Stomach (tissue), 9 donors: ENCODE measurements around the gene TCF3. TPM values are rescaled to one million over a fixed set of nuclear protein-coding genes. Genes with fewer than 3 reads are reported as not detected.

ENCODE experiments used
- DNase-seq, 2 donors: peaks; one replicate each; pipeline versions ENCODE4 v3.0.0 to v3.0.0-alpha.2; 2013 to 2019
- H3K27ac ChIP-seq, 5 donors: fragments of 200-600 bp in 4 of 5; sonication (generic) in 4 of 5; one replicate each; pipeline ENCODE4 v1.5.1; 2013 to 2019; ENCODE audit warnings: mild to moderate bottlenecking in 1 of 5, moderate library complexity in 1 of 5
- H3K27me3 ChIP-seq, 3 donors: fragments of 200-600 bp; sonication (generic); one replicate each; pipeline ENCODE4 v1.5.1; 2017 to 2019; ENCODE audit warnings: mixed run types in 1 of 3
- H3K36me3 ChIP-seq, 4 donors: fragments of 200-600 bp; sonication (generic); 1 replicate in 3 of 4; 2 replicates in 1 of 4; pipeline ENCODE4 v1.5.1; 2016 to 2019
- H3K4me1 ChIP-seq, 4 donors: fragments of 200-600 bp; sonication (generic); one replicate each; pipeline ENCODE4 v1.5.1; 2016 to 2019
- H3K4me3 ChIP-seq, 4 donors: fragments of 200-600 bp; sonication (generic) in 3 of 4; one replicate each; pipeline ENCODE4 v1.5.1; 2016 to 2019; ENCODE audit warnings: mild to moderate bottlenecking in 1 of 4
- H3K9me3 ChIP-seq, 4 donors: fragments of 200-600 bp; sonication (generic); one replicate each; pipeline ENCODE4 v1.5.1; 2016 to 2019
- EP300 ChIP-seq: sonication (generic); formaldehyde crosslinking; IDR thresholded peaks from one replicate; pipeline ENCODE4 v1.6.1; 2017; ENCODE audit warnings: antibody characterized with exemption
- POLR2A ChIP-seq, 4 donors: fragments of 450-650 bp; IDR thresholded peaks; one replicate each; pipeline ENCODE4 v1.6.1; 2016; ENCODE audit warnings: antibody characterized with exemption in 4 of 4, control low read depth in 2 of 4, mild to moderate bottlenecking in 1 of 4, moderate library complexity in 1 of 4
- POLR2AphosphoS5 ChIP-seq, 3 donors: sonication (generic); formaldehyde crosslinking; IDR thresholded peaks; one replicate each; pipeline ENCODE4 v1.6.1; 2016; ENCODE audit warnings: antibody characterized with exemption in 3 of 3
- WGBS, 5 donors: extraction: QIAGEN DNeasy Blood & Tissue Kit in 3 of 5; methylation state at CpG; one replicate each; pipeline versions ENCODE4 v1.1.5 to v1.1.7; 2013 to 2018; 5-methylcytosine and 5-hydroxymethylcytosine counted together
- intact Hi-C: fragments of 100-400 bp; cut with DNase I; formaldehyde crosslinking; loops from one replicate; pipeline ENCODE4 v1.15.1; 2023; ENCODE audit warnings: low total_unique reads
- polyA plus RNA-seq, 3 donors: library from polyadenylated mRNA; stranded (reverse); fragments of 200-250 nt; gene quantifications; one replicate each; pipeline ENCODE4 v1.2.3, GENCODE V29; 2013
- total RNA-seq, 5 donors: library from RNA; depleted of rRNA; stranded (reverse); fragments of >200 nt; gene quantifications; one replicate each; pipeline versions ENCODE4 v1.1.0 to v1.2.3, GENCODE V29; 2014 to 2016
- TF ChIP-seq, protein P1 (sequence below), 7 experiments: fragments of 450-650 bp in 4 of 7; fragments of 200-600 bp in 3 of 7; sonication (generic) in 3 of 7; IDR thresholded peaks; one replicate each; pipeline ENCODE4 v1.5.1; 2016 to 2019; ENCODE audit warnings: antibody characterized with exemption in 7 of 7, control low read depth in 2 of 7, mild to moderate bottlenecking in 1 of 7
- donor health status: healthy with polysubstance abuse.
- donor health status: Bipolar disorder and iron deficiency.
- donor health status: healthy.

The TCF3 gene
- total and polyA plus RNA-seq, 8 donors: 12.8 to 90.2 (median 34.1) TPM

DNA sequence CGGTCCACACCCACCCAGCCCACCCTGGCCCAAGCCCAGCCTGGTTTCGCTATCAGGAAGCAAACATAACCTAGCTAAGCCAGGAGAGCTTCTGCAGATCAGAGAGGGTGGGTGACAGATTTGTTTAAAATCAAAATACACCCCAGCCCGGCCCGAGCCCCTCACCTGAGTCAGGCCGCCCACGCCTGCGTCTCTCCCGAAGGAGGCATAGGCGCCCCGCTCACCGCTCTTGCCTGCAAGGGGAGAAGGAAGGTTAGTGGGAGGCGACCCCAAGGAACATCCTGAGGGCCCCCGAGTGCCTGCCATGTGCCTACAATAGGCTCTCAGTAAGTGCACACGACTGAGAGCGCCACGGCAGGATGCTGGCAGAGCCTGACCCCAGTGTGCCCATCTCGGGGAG is 25.2 kb downstream of the TCF3 start:
- WGBS, 5 donors: 90 to 96% (median 92%) methylated on average over 13 to 17 of the region's 17 CpGs
- TF ChIP-seq EP300 (no peak), POLR2AphosphoS5 (IDR thresholded peaks at IDR 0.05) (no peak), POLR2A (IDR thresholded peaks at IDR 0.05) (no peak)
- TF ChIP-seq, protein P1, sequence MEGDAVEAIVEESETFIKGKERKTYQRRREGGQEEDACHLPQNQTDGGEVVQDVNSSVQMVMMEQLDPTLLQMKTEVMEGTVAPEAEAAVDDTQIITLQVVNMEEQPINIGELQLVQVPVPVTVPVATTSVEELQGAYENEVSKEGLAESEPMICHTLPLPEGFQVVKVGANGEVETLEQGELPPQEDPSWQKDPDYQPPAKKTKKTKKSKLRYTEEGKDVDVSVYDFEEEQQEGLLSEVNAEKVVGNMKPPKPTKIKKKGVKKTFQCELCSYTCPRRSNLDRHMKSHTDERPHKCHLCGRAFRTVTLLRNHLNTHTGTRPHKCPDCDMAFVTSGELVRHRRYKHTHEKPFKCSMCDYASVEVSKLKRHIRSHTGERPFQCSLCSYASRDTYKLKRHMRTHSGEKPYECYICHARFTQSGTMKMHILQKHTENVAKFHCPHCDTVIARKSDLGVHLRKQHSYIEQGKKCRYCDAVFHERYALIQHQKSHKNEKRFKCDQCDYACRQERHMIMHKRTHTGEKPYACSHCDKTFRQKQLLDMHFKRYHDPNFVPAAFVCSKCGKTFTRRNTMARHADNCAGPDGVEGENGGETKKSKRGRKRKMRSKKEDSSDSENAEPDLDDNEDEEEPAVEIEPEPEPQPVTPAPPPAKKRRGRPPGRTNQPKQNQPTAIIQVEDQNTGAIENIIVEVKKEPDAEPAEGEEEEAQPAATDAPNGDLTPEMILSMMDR (IDR thresholded peaks at IDR 0.05): no peak
- DNase-seq: no peak
- intact Hi-C loops: no loop called here
- Histone ChIP-seq H3K4me1 (no peaks in the 10 kb centered on the region), H3K27ac (no peak overlapping the region), H3K36me3 (peaks cover 17 to 77% (median 72%) of the 10 kb centered on the region in 4 donors), H3K27me3 (no peaks in the 10 kb centered on the region), H3K9me3 (no peaks in the 10 kb centered on the region), H3K4me3 (no peak overlapping the region)

DNA sequence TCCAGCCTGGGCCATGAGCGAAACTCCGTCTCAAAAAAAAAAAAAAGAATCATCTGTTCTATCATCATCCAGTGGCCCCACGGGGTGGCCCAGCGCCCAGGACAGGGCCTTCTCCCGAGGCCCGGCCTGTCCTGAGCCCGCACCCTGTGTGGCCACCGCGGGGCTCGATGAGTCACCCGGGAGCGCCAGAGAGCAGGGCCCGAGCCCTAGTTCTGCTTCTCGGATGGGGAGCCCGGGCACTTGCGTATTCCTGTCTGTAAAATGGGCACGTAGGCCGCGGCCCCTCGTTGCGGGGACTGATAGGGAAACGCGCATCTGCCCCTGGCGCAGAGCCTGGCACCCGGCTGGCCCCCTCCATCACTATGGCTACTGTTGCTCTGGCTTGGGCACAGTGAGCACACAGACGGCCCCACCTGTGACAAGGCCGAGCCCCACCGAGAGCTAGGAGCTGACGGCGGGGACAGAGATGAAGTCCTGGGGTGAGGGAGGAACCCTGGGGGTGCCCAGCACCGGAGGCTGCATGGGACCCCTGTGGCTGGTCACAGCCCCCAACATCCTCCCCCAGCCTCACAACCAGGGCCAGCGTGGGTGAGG is 25.9 kb downstream of the TCF3 start:
- DNase-seq: no peak
- no peaks in the 10 kb centered on the region for H3K27me3 ChIP-seq
- H3K9me3 ChIP-seq: no peaks in the 10 kb centered on the region
- WGBS, 5 donors: 90 to 94% (median 92%) methylated on average over 30 to 32 of the region's 32 CpGs
- TF ChIP-seq EP300: no peak
- TF ChIP-seq, protein P1 (IDR thresholded peaks at IDR 0.05): no peak
- no peak for TF ChIP-seq POLR2AphosphoS5 (IDR thresholded peaks at IDR 0.05)
- TF ChIP-seq POLR2A (IDR thresholded peaks at IDR 0.05): no peak
- H3K4me3 ChIP-seq: no peak overlapping the region
- intact Hi-C loops: no loop called here
- no peak overlapping the region for H3K27ac ChIP-seq
- H3K36me3 ChIP-seq: peaks cover 17 to 77% (median 72%) of the 10 kb centered on the region in 4 donors
- no peaks in the 10 kb centered on the region for H3K4me1 ChIP-seq

DNA sequence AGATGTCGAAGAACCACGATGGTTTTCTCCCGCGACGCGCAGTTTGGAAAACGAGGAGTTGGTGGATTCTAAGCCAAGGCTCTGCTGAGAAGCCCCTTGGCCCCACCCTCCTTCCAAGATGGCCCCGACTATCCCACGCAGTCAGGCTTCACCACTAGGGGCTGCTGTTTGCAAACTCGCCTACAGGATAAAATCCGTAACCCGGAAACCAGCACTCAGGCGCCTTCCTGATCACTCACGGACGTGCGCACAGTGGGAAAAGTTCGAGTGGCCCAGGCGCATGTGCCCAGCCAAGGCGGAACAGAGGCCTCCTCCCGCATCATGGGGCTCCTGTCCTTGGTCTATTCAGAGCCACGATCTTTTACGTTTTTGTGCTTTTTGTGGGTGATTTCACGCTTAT is 28.0 kb downstream of the TCF3 start:
- H3K27me3 ChIP-seq: no peaks in the 10 kb centered on the region
- H3K4me3 ChIP-seq: no peak overlapping the region
- DNase-seq: peak; percentile 55 to 84
- H3K27ac ChIP-seq: no peak overlapping the region
- H3K36me3 ChIP-seq: peaks cover 24 to 79% (median 75%) of the 10 kb centered on the region in 4 donors
- intact Hi-C loops: no loop called here
- no peaks in the 10 kb centered on the region for H3K9me3 ChIP-seq
- H3K4me1 ChIP-seq: no peaks in the 10 kb centered on the region
- 63 to 85% (median 68%) methylated on average over 23 of the region's 23 CpGs for WGBS, 5 donors
- TF ChIP-seq EP300 (no peak), POLR2A (IDR thresholded peaks at IDR 0.05) (no peak), POLR2AphosphoS5 (IDR thresholded peaks at IDR 0.05) (peak in 1 of 3 donors; percentile 40)
- TF ChIP-seq, protein P1 (IDR thresholded peaks at IDR 0.05): peak in 5 of 7 experiments; percentile 50 to 63 (median 55)

DNA sequence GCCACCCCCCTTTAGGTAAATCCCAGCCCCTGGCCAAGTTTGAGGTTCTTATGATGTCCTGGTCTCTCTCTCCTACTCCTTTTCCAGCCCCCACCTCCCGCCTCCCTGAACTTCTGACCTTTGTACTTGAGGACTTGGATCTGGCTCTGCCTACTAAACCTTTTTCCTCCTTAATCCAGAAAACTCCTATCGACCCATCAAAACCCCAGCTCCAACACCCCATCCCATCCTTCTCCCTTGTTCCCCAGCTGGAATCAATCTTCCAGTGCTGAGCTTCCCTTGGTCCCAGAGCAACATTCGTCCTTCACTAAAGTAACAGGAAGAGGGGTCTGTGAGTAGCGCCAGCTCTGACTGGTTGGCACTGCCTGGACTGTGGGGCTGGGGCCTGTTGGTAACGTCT is 29.9 kb downstream of the TCF3 start:
- Histone ChIP-seq H3K4me1 (no peaks in the 10 kb centered on the region), H3K9me3 (no peaks in the 10 kb centered on the region), H3K27me3 (no peaks in the 10 kb centered on the region), H3K36me3 (peaks cover 32 to 98% (median 94%) of the 10 kb centered on the region in 4 donors), H3K4me3 (no peak overlapping the region), H3K27ac (no peak overlapping the region)
- WGBS, 5 donors: 91 to 96% (median 93%) methylated on average over 5 of the region's 5 CpGs
- DNase-seq: no peak
- intact Hi-C loops: no loop called here
- TF ChIP-seq, protein P1 (IDR thresholded peaks at IDR 0.05): no peak
- TF ChIP-seq EP300: no peak
- no peak for TF ChIP-seq POLR2AphosphoS5 (IDR thresholded peaks at IDR 0.05)
- TF ChIP-seq POLR2A (IDR thresholded peaks at IDR 0.05): no peak
